ENCODE results near the gene FADS6. TPM values are rescaled to one million over a fixed set of nuclear protein-coding genes. Genes with fewer than 3 reads are reported as not detected.

FADS6 gene
- polyA plus RNA-seq, 3 donors, result not detected

- H3K36me3 ChIP-seq (replicated peaks in 1 of 2; ENCODE audit: control insufficient read depth in 1 of 2, insufficient read depth in 2 of 2, low read length in 2 of 2), result no peaks in the 10 kb centered on the region
- no peaks in the 10 kb centered on the region for H4K20me1 ChIP-seq (ENCODE audit: insufficient read depth, low read length)
- H3K9ac ChIP-seq (ENCODE audit: insufficient read depth, low read length, poor library complexity, severe bottlenecking), result no peak overlapping the region
- no peak overlapping the region for H2AFZ ChIP-seq (ENCODE audit: insufficient read depth, low read depth, low read length, poor library complexity, severe bottlenecking)
- no peak overlapping the region for H3K4me3 ChIP-seq (replicated peaks in 1 of 3; ENCODE audit: low read depth in 2 of 3, low read length in 3 of 3)
- Mint-ChIP-seq H3K36me3 (no peaks in the 10 kb centered on the region), H3K27me3 (ENCODE audit: low read depth in 3 of 3) (peaks cover 60 to 89% (median 83%) of the 10 kb centered on the region in 3 donors), H3K4me1 (no peaks in the 10 kb centered on the region), H3K27ac (no peak overlapping the region), H3K4me3 (peak overlapping the region in 1 of 2 donors; percentile 78), H3K9me3 (peaks cover 0 to 9% (median 2%) of the 10 kb centered on the region in 7 donors)
- H3K27me3 ChIP-seq (ENCODE audit: control insufficient read depth in 2 of 2, insufficient read depth in 2 of 2, low read length in 2 of 2), result peaks cover 42 to 71% of the 10 kb centered on the region in 2 donors
- no peak overlapping the region for H3K4me2 ChIP-seq (replicated peaks; ENCODE audit: extremely low read depth, low read length, poor library complexity, severe bottlenecking)
- H3K9me3 ChIP-seq (replicated peaks in 1 of 2; ENCODE audit: control insufficient read depth in 1 of 2, insufficient read depth in 1 of 2, low read length in 2 of 2), result peaks cover 0 to 15% of the 10 kb centered on the region in 2 donors
- H3K27ac ChIP-seq (ENCODE audit: low read depth in 1 of 2, low read length in 2 of 2), result no peak overlapping the region
- DNase-seq, result no peak
- intact Hi-C loops (cut with micrococcal nuclease), result no loop called here
- H3K4me1 ChIP-seq (ENCODE audit: control insufficient read depth in 1 of 2, insufficient read depth in 2 of 2, low read length in 2 of 2), result no peaks in the 10 kb centered on the region
- no peak for TF ChIP-seq CTCF (IDR thresholded peaks at IDR 0.05)
- 29% methylated on average over 5 of the region's 11 CpGs for WGBS (ENCODE audit: insufficient coverage)
- H3K79me2 ChIP-seq (ENCODE audit: insufficient read depth, low read length), result no peaks in the 10 kb centered on the region
These were observed 43.9 kb upstream of the FADS6 start for GRCh38 chr17:74937064-74938051.

- Histone ChIP-seq H3K4me2 (replicated peaks; ENCODE audit: extremely low read depth, low read length, poor library complexity, severe bottlenecking) (no peak overlapping the region), H3K36me3 (replicated peaks in 1 of 2; ENCODE audit: control insufficient read depth in 1 of 2, insufficient read depth in 2 of 2, low read length in 2 of 2) (no peaks in the 10 kb centered on the region), H3K79me2 (ENCODE audit: insufficient read depth, low read length) (no peaks in the 10 kb centered on the region), H3K9me3 (replicated peaks in 1 of 2; ENCODE audit: control insufficient read depth in 1 of 2, insufficient read depth in 1 of 2, low read length in 2 of 2) (peaks cover 0 to 15% of the 10 kb centered on the region in 2 donors), H3K9ac (ENCODE audit: insufficient read depth, low read length, poor library complexity, severe bottlenecking) (no peak overlapping the region), H3K4me1 (ENCODE audit: control insufficient read depth in 1 of 2, insufficient read depth in 2 of 2, low read length in 2 of 2) (peaks cover 0 to 4% of the 10 kb centered on the region in 2 donors), H4K20me1 (ENCODE audit: insufficient read depth, low read length) (no peaks in the 10 kb centered on the region), H3K27ac (ENCODE audit: low read depth in 1 of 2, low read length in 2 of 2) (no peak overlapping the region), H2AFZ (ENCODE audit: insufficient read depth, low read depth, low read length, poor library complexity, severe bottlenecking) (no peak overlapping the region), H3K27me3 (ENCODE audit: control insufficient read depth in 2 of 2, insufficient read depth in 2 of 2, low read length in 2 of 2) (peaks cover 42 to 76% of the 10 kb centered on the region in 2 donors), H3K4me3 (replicated peaks in 1 of 3; ENCODE audit: low read depth in 2 of 3, low read length in 3 of 3) (no peak overlapping the region)
- Mint-ChIP-seq H3K27ac (no peak overlapping the region), H3K4me1 (peaks cover 4% of the 10 kb centered on the region), H3K9me3 (peaks cover 0 to 9% (median 2%) of the 10 kb centered on the region in 7 donors), H3K4me3 (peak overlapping the region in 1 of 2 donors; percentile 78), H3K36me3 (no peaks in the 10 kb centered on the region), H3K27me3 (ENCODE audit: low read depth in 3 of 3) (peaks cover 63 to 89% (median 88%) of the 10 kb centered on the region in 3 donors)
- 25% methylated on average over 10 of the region's 12 CpGs for WGBS (ENCODE audit: insufficient coverage)
- intact Hi-C loops (cut with micrococcal nuclease), result no loop called here
- no peak for TF ChIP-seq CTCF (IDR thresholded peaks at IDR 0.05)
- no peak for DNase-seq
These were observed 43.0 kb upstream of the FADS6 start for GRCh38 chr17:74936470-74936799.

Measured in CD14-positive monocyte (primary cell).